HepG2 (cell line): Measurements from ENCODE around the gene SF3B6. TPM values are rescaled to one million over a fixed set of nuclear protein-coding genes. Genes with fewer than 3 reads are reported as not detected.
A peak's percentile ranks its signal among the peaks of the same experiment; 100 is the strongest.

ENCODE experiments used
- ATF1 ChIP-seq: IDR thresholded peaks from 2 replicates; pipeline ENCODE4 v1.6.1; 2016; ENCODE audit warnings: mild to moderate bottlenecking, control low read depth
- BORCS8-MEF2B ChIP-seq: sonication (generic); formaldehyde crosslinking; IDR thresholded peaks from 2 replicates; pipeline ENCODE4 v1.8.0; 2022; ENCODE audit warnings: mild to moderate bottlenecking, missing genetic modification reagents
- DMTF1 ChIP-seq: sonication (generic); formaldehyde crosslinking; IDR thresholded peaks from 2 replicates; pipeline ENCODE4 v1.4.0; 2020; ENCODE audit warnings: mild to moderate bottlenecking, missing genetic modification reagents
- ELF3 ChIP-seq: IDR thresholded peaks from 2 replicates; pipeline ENCODE4 v1.6.1; 2016; ENCODE audit warnings: missing genetic modification reagents, missing compliant biosample characterization
- HNRNPK ChIP-seq: fragments of 200-400 bp; formaldehyde crosslinking; IDR thresholded peaks from 2 replicates; pipeline ENCODE4 v1.6.1; 2018; ENCODE audit warnings: low read length, low read depth, moderate library complexity, mild to moderate bottlenecking; ENCODE audit not compliant: poor library complexity, severe bottlenecking
- HOXD1 ChIP-seq: sonication (generic); formaldehyde crosslinking; IDR thresholded peaks from 2 replicates; pipeline ENCODE4 v1.5.0; 2020; ENCODE audit warnings: missing genetic modification reagents
- KAT2B ChIP-seq: fragments of 150-350 bp; IDR thresholded peaks from 2 replicates; pipeline ENCODE4 v1.6.1; 2014; ENCODE audit warnings: low read depth, low read length, borderline replicate concordance
- KAT7 ChIP-seq: IDR thresholded peaks from 2 replicates; pipeline ENCODE4 v1.6.1; 2018; ENCODE audit warnings: borderline replicate concordance, missing compliant biosample characterization
- NBN ChIP-seq: fragments of 450-650 bp; conservative IDR thresholded peaks from 2 replicates; pipeline ENCODE4 v1.6.1; 2017
- RFX3 ChIP-seq: IDR thresholded peaks from 2 replicates; pipeline ENCODE4 v1.6.1; 2016; ENCODE audit warnings: missing biosample characterization, missing genetic modification reagents
- SIX4 ChIP-seq: sonication (generic); formaldehyde crosslinking; IDR thresholded peaks from 2 replicates; pipeline ENCODE4 v1.4.0; 2020; ENCODE audit warnings: missing genetic modification reagents
- TEAD2 ChIP-seq: sonication (generic); formaldehyde crosslinking; IDR thresholded peaks from 2 replicates; pipeline ENCODE4 v1.9.0; 2021; ENCODE audit warnings: missing genetic modification reagents
- TMF1 ChIP-seq: sonication (generic); formaldehyde crosslinking; IDR thresholded peaks from 2 replicates; pipeline ENCODE4 v1.8.1; 2022; ENCODE audit warnings: low read depth, missing genetic modification reagents
- TOPORS ChIP-seq: sonication (generic); formaldehyde crosslinking; IDR thresholded peaks from 2 replicates; pipeline ENCODE4 v1.8.0; 2023; ENCODE audit warnings: mild to moderate bottlenecking, missing genetic modification reagents
- TSC22D2 ChIP-seq: sonication (generic); formaldehyde crosslinking; IDR thresholded peaks from 2 replicates; pipeline ENCODE4 v1.5.1; 2020; ENCODE audit warnings: missing genetic modification reagents, mild to moderate bottlenecking, borderline replicate concordance
- ZHX2 ChIP-seq, 2 experiments: sonication (generic) in 1 of 2; formaldehyde crosslinking in 1 of 2; IDR thresholded peaks; 2 replicates each; pipeline versions ENCODE4 v1.6.1 to v1.9.0; 2014 to 2022; ENCODE audit warnings: antibody characterized with exemption in 1 of 2, borderline replicate concordance in 1 of 2, inconsistent platforms in 1 of 2, low read depth in 1 of 2, missing genetic modification reagents in 1 of 2
- ZIK1 ChIP-seq: sonication (generic); formaldehyde crosslinking; IDR thresholded peaks from 2 replicates; pipeline ENCODE4 v1.5.0; 2020; ENCODE audit warnings: mild to moderate bottlenecking, low read depth, missing genetic modification reagents, borderline replicate concordance
- ZKSCAN8 ChIP-seq: IDR thresholded peaks from 2 replicates; pipeline ENCODE4 v1.6.1; 2016; ENCODE audit warnings: borderline replicate concordance, missing genetic modification reagents, missing compliant biosample characterization
- ZNF121 ChIP-seq: sonication (generic); formaldehyde crosslinking; IDR thresholded peaks from 2 replicates; pipeline ENCODE4 v1.5.0; 2020; ENCODE audit warnings: mild to moderate bottlenecking, missing genetic modification reagents
- ZNF235 ChIP-seq: sonication (generic); formaldehyde crosslinking; IDR thresholded peaks from 2 replicates; pipeline ENCODE4 v1.8.1; 2023; ENCODE audit warnings: mild to moderate bottlenecking, missing genetic modification reagents, borderline replicate concordance
- ZNF460 ChIP-seq: sonication (generic); formaldehyde crosslinking; IDR thresholded peaks from 2 replicates; pipeline ENCODE4 v1.5.1; 2020; ENCODE audit warnings: missing genetic modification reagents, mild to moderate bottlenecking, borderline replicate concordance
- ZNF652 ChIP-seq: IDR thresholded peaks from 2 replicates; pipeline ENCODE4 v1.6.1; 2016; ENCODE audit warnings: low read depth, borderline replicate concordance
- ZNF775 ChIP-seq: sonication (generic); formaldehyde crosslinking; IDR thresholded peaks from 2 replicates; pipeline ENCODE4 v1.4.0; 2020; ENCODE audit warnings: missing genetic modification reagents, mild to moderate bottlenecking, moderate library complexity, borderline replicate concordance
- polyA plus RNA-seq, 8 experiments: library from polyadenylated mRNA; depleted of rRNA in 3 of 8; stranded (reverse) in 7 of 8; unstranded in 1 of 8; fragments of >200 nt; fragmentation: Illumina TruSeq in 4 of 8; extraction: Trizol in 4 of 8; gene quantifications; 2 replicates each; pipeline versions ENCODE4 v1.2.1 to v1.2.3, GENCODE V29; 2011 to 2016; ENCODE audit warnings: low read depth in 4 of 8, missing spikeins in 1 of 8, mixed read lengths in 1 of 8; ENCODE audit not compliant: insufficient read depth in 1 of 8
- total RNA-seq, 5 experiments: library from RNA; depleted of rRNA; stranded (reverse); fragments of >200 nt; fragmentation: Illumina TruSeq; extraction: Trizol; gene quantifications; 2 replicates each; pipeline ENCODE4 v1.2.3, GENCODE V29; 2016; ENCODE audit warnings: low read depth in 1 of 5

Gene SF3B6
- total and polyA plus RNA-seq, 2 of the 13 experiments (the other 11 are each of a cell fraction or from before 2014, with no cell fraction given): 177 to 182 TPM

DNA sequence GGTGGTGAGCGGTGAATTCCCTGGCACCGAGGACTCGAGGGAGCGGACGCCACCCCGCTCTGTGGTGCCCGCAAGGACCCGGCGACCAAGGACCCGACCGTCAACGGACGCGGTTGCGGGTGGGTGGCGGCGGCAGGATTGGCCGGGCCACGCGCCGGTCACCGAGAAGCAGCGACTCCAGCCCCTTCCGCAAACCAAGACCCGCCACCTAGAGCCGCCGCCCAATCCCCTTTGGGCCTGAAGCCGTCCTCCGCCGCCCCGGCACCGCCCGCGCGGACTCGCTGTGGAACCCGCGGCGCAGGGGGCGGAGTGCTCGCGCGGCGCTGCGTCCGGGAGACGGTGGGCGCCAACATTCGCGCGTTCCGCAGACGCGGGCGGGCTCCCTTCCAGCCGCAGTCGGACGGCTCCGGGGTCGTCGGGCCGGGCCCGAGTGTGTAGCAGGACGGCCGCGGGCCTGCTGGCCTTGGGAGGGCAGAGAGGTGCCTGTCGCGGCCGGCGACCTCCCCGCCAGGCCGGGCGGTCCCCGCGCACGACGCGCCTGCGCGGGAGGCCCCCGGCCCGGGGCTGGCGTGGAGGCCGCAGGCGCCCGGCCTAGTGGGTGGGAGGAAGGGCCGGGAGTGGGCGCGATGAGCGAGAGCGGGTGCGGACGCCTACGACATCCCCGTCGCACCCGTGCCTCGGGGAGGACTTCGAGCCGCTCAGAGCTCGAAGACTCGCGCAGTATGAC, 47.2 kb upstream of the SF3B6 start, which contains the start of the genes FAM228B and PFN4 (continued):
- no peak for TF ChIP-seq DMTF1
- TF ChIP-seq ZIK1: peak; percentile 90
- TF ChIP-seq TOPORS (CRISPR knock-in tag): peak; percentile 81; the same call in 1 of the 2 replicates
- TF ChIP-seq ZNF652: no peak
- TF ChIP-seq ZHX2 (IDR thresholded peaks at IDR 0.05; ENCODE audit: low read depth): peak; percentile 23; the same call in 1 of the 2 replicates
- no peak for TF ChIP-seq ZHX2 (CRISPR knock-in tag; IDR thresholded peaks at IDR 0.05; ENCODE audit: borderline replicate concordance)
- peak; percentile 98; the same call in 1 of the 2 replicates for TF ChIP-seq TMF1 (CRISPR knock-in tag)
- peak; percentile 79; the same call in 1 of the 2 replicates for TF ChIP-seq HOXD1 (CRISPR knock-in tag)
- no peak; the same call in 1 of the 2 replicates for TF ChIP-seq SIX4 (CRISPR knock-in tag)
- peak; percentile 90 for TF ChIP-seq TSC22D2 (CRISPR knock-in tag)
- no peak for TF ChIP-seq RFX3 (CRISPR knock-in tag)
- no peak for TF ChIP-seq ZKSCAN8 (CRISPR knock-in tag)
- no peak for TF ChIP-seq KAT2B
- TF ChIP-seq ZNF121 (CRISPR knock-in tag): peak; percentile 71
- TF ChIP-seq ZNF775: no peak
- TF ChIP-seq BORCS8-MEF2B (CRISPR knock-in tag): peak; percentile 77
- TF ChIP-seq ZNF460 (CRISPR knock-in tag): no peak
- no peak for TF ChIP-seq ELF3 (CRISPR knock-in tag)
- TF ChIP-seq ATF1 (CRISPR knock-in tag): no peak
- TF ChIP-seq NBN: no peak
- 0 out of 2 replicates have a peak, but pooled peaks have one; percentile 24 for TF ChIP-seq ZNF235
- no peak for TF ChIP-seq TEAD2 (CRISPR knock-in tag)
- TF ChIP-seq HNRNPK: peak; percentile 41
- peak; percentile 61; the same call in 1 of the 2 replicates for TF ChIP-seq KAT7 (CRISPR knock-in tag)
